GM12873 (cell line): Measurements from ENCODE around the gene LPAR1.

Source experiments
- TF ChIP-seq, protein P1 (sequence below): IDR thresholded peaks from 2 replicates; pipeline ENCODE4 v1.5.1; 2012; ENCODE audit warnings: low read depth, mild to moderate bottlenecking, moderate library complexity, low read length, control low read depth; ENCODE audit not compliant: insufficient read depth; ENCODE audit errors: missing control alignments

LPAR1 gene

DNA sequence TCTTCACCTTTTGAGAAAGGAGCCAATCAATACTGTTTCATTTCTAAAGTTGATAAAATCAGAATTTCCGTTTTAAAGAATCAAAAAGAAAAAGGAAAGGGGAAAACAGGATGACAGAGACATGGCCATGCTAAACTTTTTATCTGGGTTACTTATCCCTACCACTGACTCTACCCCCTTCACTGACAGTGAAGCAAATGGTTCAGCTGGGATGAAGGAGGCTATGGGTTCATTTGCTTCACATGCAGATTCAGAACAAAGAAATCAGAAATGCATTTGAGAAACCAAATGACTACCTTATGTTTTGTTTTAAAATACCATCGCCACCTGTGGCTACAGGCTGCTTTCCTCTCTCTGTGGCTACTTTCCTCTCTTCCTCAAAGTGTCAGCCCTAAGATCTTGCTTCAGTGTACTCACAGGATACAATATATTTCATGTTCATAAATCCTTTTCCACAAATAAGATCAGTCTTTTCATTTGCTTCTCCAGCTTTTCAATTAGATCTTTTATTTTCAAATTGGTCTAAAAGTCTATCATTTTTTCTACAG lies 53.3 kb downstream of the LPAR1 start:
- TF ChIP-seq, protein P1, sequence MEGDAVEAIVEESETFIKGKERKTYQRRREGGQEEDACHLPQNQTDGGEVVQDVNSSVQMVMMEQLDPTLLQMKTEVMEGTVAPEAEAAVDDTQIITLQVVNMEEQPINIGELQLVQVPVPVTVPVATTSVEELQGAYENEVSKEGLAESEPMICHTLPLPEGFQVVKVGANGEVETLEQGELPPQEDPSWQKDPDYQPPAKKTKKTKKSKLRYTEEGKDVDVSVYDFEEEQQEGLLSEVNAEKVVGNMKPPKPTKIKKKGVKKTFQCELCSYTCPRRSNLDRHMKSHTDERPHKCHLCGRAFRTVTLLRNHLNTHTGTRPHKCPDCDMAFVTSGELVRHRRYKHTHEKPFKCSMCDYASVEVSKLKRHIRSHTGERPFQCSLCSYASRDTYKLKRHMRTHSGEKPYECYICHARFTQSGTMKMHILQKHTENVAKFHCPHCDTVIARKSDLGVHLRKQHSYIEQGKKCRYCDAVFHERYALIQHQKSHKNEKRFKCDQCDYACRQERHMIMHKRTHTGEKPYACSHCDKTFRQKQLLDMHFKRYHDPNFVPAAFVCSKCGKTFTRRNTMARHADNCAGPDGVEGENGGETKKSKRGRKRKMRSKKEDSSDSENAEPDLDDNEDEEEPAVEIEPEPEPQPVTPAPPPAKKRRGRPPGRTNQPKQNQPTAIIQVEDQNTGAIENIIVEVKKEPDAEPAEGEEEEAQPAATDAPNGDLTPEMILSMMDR: no peak

GRCh38 chr9:110980261-110980660 lies 58.0 kb downstream of the LPAR1 start:
- TF ChIP-seq, protein P1: no peak

GRCh38 chr9:110979636-110980035 lies 58.6 kb downstream of the LPAR1 start:
- TF ChIP-seq, protein P1: no peak

DNA sequence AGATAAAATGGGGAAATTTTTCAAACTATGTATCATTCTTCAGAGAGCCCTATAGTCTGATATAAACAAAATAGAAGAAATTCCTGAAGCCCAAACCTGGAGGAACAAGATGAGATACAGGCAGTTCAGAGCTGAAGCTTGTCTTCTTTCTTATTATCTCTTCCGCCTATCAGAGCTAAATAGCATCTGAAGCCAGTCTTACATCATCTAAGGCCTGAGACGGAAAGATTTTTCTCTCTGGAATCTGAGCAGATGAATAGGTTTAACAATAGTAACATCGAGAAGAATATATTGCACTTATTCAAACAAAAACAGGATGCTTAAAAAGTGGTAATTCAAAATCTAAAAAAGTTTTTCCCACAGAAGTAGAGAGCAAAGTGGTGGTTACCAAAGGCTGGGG lies 59.8 kb downstream of the LPAR1 start:
- TF ChIP-seq, protein P1: no peak

DNA sequence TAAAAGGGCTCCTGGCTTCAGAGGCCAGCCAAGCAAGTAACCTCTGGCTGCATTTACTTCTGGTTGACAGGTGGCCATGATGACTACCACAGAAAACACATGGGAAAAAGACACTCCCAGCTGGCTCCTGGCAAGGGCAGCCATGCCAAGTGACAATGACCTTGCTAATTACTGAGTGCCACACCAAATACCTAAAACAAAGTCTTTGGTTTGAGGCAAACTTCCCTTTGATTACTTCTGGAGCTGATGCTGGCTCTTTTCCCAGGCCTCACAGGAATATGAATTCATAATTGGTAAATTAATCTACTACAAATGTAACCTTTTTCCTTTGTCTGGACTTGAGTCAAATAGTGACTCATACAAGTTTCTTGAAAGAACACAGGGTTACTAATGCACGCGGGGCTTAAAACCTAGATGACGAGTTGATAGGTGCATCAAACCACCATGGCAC lies 61.0 kb downstream of the LPAR1 start:
- TF ChIP-seq, protein P1: no peak

DNA sequence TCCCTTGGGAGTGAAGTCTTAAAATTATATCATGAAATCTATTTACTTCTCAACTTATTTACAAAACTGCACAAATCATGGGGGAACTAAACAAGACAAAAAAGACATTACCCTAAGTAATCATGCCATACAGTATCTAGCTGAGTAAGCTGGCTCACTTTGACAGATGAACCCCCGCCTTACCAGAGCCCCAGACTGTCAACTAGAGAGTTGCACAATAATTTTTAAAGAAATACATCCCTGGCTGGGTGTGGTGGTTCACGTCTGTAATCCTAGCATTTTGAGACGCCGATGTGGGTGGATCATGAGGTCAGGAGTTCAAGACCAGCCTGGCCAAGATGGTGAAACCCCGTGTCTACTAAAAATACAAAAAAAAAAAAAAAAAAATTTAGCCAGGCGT lies 62.3 kb downstream of the LPAR1 start:
- TF ChIP-seq, protein P1: no peak

DNA sequence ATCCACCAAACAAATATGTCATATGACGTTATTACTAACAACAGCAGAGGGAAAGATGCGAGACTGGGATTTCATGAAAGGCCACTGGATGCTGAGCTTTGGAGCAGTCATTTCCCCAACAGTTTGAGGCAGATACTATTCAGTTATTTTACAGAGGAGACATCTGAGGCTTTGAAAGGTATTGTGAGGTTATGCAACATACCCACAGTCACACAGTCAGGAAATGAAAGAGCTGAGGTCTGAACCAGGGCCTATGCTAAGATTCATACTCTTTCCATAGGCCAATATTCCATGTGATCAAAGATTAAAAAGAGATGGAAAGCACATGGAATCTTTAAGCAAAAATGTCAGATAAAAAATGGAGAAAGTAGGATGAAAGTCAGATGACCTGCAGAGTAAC lies 63.0 kb downstream of the LPAR1 start:
- TF ChIP-seq, protein P1: no peak
